Measurements from ENCODE around the gene RAB13.
"Not testable (repeated sequence)": the region's sequence is repeated elsewhere in the genome, so short reads cannot be mapped to it uniquely, and the experiment has no call there.

Gene RAB13

DNA sequence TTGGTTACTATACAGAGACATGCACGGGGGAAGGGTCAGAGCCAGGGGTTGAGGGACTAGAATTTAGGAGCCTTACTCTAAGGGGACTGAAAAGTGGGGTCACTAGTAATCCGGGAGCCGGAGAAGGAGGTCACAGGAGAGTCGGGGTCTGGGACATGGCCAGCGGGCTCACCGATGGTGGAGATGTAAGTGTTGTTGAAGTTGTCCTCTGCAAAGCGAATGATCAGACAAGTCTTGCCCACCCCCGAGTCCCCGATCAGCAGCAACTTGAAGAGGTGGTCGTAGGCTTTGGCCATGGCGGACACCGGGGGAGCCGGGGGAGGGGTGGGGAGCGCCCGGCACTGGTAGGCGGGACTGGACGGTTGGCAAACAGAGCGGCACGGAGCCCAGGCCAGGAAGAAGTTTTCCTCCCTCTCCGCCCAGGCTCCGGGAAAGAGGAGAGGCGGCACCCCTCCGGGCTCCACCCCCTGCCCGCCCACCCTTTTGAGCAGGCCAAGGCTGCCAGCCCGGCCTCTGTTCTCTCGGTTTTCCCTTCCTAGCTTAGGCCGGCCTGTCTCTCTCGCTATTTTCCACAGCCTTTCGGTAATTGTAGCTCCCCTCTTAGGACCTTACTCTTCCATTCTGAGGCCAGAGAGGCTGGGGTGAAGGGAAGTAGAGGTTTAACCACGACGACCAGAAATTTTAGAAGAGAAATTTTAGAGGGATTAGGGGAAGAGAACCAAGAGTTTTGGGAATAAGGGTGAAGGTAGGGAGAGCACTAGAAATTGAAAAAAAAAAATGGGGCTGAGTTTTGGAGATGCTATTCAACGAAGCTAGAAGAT, at the start of gene RAB13:
TSS of gene RAB13 (minus strand) at position 399 of the 821 bp plus-strand sequence. CDS start at position 296, 103 bp downstream.
- DNase-seq (ENCODE audit: low read depth in 2 of 2), result no peak

DNA sequence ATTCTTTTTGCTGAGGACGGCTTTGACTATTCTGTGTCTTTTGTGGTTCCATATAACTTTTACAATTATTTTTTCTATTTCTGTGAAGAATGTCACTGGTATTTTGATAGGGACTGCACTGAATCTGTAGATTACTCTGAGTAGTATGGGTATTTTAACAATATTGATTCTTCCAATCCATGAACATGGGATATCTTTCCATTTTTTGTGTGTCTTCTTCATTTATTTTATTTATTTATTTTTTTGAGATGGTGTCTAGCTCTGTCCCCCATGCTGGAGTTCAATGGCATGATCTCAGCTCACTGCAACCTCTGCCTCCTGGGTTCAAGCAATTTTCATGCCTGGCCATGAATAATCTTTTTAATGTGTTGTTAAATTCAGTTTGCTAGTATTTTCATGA, 47.6 kb upstream of the RAB13 start:
- DNase-seq (ENCODE audit: low read depth in 2 of 2), result not testable (repeated sequence)

DNA sequence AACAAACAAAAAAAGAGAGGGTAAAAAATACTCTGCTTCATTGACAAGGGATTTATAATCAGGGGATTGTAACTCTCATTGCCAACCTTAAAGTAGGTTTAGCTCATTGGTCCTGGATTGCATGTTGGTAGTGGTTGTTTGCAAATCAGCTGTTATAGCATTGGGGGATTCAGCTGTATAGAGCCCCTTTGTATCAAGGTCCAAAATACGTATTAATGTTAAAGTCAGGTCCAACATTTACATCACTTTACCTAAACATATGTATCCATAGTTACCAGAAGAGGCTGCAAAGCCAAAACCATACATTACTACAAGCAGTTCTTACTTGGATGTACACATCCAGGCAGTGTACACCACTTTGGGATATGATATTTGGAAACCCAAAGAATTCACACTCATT, 33.8 kb upstream of the RAB13 start:
- DNase-seq (ENCODE audit: low read depth in 2 of 2), result no peak

DNA sequence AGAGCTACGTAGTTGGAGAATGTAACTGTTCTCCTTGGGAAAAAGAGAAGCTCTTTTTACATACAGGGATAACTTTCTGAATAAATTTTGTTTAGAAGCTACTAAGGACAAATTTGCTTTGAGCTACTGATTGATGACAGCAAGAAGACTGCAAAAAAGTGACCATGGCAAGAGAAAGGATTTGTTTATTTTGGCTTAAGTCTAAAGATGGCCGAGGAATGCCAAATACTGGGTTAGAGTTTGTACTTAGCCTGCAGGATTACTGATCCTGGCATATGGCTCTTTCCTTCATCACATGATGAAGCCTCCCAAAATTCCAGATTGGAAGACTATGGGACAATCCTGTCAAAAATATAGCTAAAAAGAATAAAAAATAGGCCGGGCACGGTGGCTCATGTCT, 33.1 kb upstream of the RAB13 start:
- no peak for DNase-seq (ENCODE audit: low read depth in 2 of 2)

DNA sequence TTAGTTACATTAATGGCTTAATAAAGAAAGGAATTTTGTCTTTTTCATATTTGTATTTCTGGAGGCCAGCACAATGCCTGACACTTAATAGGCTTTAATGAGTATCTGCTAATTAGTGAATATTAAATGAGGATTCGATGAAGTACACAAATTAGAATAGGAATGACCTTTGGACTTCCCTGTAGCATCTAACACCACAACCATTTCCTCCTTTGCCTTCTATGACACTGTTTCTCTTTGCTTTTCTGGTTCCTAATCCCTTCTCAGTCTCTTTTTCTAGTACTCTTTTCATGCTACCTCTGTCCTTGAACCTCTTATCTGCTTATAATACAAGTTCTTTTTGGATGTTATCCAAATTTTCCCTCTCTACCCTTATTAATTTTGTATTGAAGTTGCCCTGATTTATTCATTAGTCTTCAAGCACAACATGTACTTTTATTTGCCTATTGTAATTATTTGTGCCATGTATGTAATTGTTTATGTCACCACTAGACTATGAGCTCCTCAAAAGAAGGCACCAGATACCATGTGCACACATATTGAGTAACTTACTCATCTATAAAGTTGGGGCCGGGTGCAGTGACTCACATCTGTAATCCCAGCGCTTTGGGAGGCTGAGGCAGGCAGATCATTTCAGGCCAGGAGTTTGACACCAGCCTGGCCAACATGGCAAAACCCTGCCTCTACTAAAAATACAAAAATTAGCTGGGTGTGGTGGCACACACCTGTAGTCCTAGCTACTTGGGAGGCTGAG, 28.2 kb upstream of the RAB13 start:
- no peak for DNase-seq (ENCODE audit: low read depth in 2 of 2)

DNA sequence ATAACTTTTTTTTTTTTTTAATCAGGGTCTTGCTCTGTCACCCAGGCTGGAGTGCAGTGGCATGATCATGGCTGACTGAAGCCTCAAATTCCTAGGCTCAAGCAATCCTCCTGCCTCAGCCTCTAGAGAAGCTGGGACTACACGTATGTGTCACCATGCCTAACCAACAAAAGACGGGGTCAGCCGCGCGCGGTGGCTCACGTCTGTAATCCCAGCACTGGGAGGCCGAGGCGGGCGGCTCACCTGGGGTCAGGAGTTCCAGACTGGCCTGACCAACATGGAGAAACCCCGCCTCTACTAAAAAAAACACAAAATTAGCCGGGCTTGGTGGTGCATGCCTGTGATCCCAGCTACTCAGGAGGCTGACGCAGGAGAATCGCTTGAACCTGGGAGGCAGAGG, 26.4 kb upstream of the RAB13 start:
- DNase-seq (ENCODE audit: low read depth in 2 of 2), result not testable (repeated sequence)

DNA sequence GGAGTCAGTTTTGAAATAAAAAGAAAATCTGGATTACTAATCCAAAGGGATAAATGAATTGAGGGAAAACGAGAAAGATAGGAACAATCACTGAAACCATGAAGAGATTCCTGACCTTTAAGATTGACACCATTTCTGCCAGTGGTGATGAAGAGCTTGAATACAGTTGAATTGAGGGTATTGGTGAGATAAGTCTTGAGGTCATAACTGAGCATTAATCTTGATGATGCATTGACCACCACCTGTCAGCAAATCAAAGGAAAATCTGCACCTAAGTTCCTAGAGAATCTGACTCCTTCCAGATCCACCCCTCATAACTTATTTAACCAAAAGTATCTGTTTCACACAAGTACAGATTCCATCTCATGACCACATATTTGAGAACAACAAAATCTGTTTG, 26.0 kb upstream of the RAB13 start:
- no peak for DNase-seq (ENCODE audit: low read depth in 2 of 2)

DNA sequence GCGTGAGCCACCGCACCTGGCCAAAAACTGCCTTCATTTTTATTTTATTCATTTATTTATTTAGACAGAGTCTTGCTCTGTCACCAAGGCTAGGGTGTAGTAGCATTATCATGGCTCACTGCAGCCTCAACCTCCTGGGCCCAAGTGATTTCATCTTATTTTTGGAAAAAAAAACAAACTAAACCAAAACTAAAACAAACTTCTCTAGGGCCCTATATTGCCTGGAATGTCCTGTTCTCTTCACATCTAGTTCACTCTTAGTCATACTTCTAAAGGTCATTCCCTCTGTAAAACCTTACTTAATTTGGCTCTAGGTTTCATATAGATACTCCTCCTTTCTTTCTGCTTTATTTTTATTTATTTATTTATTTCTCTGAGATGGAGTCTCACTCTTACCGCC, 20.0 kb upstream of the RAB13 start:
- DNase-seq (ENCODE audit: low read depth in 2 of 2), result no peak

DNA sequence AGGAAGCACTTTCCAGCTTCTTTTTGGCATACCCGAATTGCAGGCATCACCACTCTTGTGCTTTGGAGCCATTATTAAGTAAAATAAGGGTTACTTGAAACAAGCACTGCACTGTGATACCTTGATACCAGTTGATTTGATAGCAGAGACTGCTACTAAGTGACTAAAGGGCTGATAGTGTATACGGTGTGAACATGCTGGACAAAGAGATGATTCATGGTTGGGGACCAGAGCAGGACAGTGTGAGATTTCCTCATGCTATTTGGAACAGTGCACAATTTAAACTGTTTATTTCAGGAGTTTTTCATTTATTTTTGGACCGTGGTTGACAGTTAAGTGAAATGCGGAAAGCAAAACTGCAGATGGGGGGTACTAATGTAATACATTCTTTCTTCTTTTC, 14.3 kb upstream of the RAB13 start:
- DNase-seq (ENCODE audit: low read depth in 2 of 2), result no peak

DNA sequence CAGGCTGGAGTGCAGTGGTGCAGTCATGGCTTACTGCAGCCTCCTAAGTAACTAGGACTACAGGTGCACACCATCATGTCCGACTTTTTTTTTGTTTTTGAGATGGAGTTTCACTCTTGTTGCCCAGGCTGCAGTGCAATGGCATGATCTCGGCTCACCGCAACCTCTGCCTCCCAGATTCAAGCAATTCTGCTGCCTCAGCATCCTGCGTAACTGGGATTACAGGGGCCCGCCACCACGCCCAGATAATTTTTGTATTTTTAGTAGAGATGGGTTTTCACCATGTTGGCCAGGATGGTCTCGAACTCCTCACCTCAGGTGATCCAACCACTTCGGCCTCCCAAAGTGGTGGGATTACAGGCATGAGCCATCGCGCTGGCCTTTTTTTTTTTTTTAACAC, 10.7 kb upstream of the RAB13 start:
- not testable (repeated sequence) for DNase-seq (ENCODE audit: low read depth in 2 of 2)

DNA sequence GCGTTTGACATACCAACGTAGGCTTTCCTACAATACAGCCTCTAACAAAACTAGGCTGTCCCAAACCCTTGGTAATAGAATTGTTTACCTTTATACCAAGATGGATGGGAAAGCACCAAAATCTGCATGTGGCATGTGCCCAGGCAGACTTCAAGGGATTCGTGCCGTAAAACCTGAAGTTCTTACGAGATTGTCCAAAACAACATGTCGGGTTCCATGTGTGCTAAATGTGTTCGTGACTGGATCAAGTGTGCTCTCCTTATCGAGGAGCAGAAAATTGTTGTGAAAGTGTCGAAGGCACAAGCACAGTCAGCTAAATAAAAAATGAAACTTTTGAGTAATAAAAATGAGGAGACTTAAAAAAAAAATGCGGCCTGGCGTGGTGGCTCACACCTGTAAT, 9.5 kb upstream of the RAB13 start:
- DNase-seq (ENCODE audit: low read depth in 2 of 2), result no peak

DNA sequence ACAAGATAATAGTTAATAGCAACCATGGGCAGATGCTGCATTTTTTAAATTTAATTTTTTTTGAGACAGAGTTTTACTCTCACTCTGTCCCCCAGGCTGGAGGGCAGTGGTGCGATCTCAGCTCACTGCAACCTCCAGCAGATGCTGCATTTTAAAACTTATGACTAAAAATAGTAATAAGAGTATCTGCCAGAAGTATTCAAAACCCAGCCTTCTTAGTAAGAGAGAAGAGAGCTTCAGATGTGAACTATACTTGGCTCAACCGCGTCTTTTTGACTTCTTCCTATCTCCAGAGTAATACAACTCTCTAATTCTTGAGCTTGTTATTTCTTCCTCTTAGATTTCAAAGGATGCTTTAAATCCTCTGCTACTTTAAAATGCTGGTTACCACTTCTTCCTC, 9.1 kb upstream of the RAB13 start:
- no peak for DNase-seq (ENCODE audit: low read depth in 2 of 2)

DNA sequence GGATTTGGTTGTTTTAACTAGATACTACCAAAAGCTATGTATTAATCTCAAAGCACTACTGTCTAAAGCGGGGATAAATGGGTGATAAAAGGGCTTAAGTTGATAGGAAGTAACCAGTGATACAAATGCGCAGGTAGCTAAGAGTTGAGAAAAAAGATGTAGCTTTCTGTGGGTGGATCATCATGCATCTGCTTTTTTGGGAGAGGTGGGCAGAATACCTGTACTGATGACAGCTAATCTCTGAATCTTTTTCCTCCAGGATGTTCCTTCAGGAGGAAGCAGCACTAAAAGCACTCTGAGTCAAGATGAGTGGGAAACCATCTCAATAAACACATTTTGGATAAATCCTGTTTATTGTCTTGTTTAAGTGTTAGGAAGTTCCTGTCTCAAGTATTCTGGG, 5.7 kb upstream of the RAB13 start:
- DNase-seq (ENCODE audit: low read depth in 2 of 2), result no peak

DNA sequence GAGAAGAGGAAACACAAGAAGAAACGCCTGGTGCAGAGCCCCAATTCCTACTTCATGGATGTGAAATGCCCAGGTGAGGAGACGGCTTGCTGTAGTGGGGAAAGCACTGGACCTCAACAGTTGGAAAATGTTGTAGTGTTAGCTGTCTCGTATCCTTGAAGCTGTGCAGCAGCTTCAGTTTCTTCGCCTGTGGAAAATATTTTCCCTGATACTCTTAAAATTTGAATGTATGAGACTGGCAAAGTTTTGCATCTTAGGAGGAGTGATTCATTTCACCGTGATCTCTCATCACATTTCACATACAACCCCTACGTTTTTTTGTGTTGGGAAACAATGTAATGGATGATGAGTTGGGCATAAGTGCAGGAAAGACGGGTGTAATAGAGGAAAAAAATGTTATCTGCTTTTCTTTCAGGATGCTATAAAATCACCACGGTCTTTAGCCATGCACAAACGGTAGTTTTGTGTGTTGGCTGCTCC, 5.1 kb upstream of the RAB13 start:
- DNase-seq (ENCODE audit: low read depth in 2 of 2), result no peak

DNA sequence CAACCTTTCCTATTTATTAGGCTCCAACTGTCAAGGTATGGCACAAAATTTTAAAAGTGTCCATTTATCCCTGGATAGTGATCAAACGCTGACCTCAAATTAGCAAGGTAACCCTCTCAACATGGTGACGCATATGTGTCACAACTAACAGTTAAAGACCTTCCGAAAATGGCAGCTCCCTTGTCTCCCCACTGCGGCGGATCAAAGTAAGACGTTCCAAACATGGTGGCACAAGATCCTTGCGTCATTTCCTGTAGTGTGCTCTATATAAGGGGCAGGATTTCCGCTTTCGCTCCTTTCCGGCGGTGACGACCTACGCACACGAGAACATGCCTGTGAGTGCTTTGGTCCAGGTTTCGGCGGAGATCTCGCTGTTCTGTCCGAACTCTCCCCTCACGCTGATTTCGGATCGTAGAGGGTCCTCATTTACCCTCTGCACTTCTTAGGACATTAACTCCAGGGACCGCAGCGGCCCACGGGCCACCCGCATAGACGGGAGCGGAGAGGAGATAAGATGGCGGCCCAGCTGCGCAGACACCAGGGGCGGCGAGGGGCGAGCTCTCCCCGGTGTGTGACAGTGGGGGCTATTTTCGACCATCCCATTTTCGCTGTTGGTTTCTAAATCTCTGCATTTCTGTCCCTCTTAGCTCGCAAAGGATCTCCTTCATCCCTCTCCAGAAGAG, 4.5 kb upstream of the RAB13 start, which contains the start of gene RPS27:
TSS of gene RPS27 (plus strand) at position 295 of the 683 bp plus-strand sequence. CDS start at position 330, 35 bp downstream.
- DNase-seq (ENCODE audit: low read depth in 2 of 2), result peak; percentile 57 to 86

DNA sequence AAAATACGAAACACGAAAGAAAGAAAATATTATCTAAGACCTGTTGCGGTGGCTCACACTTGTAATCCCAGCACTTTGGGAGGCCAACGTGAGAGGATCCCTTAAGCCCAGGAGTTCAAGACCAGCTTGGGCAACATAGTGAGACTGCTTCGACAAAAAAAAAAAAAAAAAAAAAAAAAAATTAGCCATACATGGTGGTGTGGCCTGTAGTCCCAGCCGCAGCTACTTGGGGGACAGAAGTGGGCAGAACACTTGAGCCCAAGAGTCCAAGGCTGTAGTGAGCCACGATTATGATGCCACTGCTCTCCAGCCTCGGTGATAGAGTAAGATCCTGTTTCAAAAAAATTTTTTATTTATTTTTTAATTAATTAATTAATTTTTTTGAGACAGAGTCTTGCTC, 1.5 kb upstream of the RAB13 start:
- no peak for DNase-seq (ENCODE audit: low read depth in 2 of 2)

DNA sequence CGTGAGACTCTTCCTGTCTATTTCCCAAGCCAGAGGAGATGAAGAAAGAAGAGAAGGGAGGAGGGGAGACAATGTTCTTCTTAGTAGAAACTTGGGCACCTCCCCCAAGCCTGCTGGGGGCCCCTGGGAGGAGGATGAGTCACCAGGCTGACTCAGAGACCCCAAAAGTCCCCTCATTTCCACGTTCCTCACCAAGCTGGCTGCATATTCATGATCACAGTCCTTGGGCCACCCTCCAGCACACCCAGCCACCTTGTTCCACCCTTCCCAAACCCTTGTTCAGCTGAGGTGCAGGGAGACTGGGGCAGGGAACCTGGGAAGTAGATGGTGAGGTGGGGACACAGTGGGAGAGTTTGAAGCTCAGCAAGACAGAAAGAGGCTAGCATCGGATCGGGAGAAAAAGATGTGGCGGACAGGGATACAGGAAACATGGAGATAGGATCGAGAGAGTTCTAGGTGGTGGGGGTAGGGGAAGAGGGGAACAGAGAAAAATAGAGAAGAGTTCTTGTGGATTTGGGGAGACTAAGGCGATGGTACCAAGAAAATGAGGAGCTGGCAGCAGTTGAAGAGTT, 712 bp downstream of the RAB13 start:
- DNase-seq (ENCODE audit: low read depth in 2 of 2), result peak in 1 of 2 donors; percentile 42

DNA sequence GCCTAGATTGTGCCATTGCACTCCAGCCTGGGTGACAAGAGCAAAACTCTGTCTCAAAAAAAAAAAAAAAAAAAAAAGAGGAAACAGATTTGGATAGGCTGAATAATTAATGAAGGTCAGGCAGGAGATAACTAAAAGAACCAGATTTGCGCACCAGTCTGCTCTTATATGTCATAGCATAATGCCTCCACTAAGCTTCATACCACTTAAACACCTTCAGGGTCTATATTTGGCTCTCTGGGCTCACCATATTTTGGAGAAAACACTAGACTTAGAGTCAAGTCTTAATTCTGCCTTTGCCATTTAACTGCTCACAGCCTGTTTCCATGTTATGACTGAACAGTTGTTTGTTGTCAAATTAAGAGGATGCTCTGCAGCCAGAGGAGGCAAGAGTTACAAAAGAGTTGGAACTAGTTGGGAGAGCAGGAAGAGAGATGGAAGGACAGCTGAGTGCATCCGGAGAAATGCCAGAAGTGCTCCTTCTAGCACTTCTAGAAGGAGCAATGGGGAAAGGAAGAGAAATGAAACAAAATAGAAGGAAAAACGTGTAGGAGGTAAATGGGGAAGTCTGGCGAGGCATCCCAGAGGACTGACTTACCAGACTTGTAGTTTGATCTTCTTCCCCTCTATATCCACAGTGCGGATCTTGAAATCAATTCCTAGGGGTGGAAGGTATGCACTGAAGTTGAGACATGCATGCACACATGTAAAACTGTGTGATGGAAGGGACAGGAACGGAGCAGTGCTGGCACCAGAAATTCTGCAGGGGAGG, 1.8 kb downstream of the RAB13 start:
- DNase-seq (ENCODE audit: low read depth in 2 of 2), result no peak

DNA sequence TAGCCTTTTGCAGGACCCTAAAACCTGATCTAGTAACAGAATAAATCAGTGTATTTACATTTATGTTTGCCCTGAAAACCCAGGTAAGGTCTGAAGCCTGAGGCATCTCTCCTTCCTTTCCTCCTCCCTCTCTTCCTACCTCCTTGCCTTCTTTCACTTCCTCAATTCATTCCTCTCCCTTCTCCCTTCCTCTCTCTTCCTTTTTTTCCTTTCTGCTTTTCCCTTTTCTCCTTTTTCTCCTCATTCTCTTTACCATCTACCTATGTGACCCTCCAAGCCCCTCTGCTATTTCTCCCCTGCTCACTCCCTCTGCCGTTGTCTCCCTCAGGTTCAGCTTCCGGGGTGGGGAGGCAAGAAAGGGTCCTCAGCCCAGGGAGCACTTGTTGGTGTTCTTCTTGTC, 4.4 kb downstream of the RAB13 start:
- not testable (repeated sequence) for DNase-seq (ENCODE audit: low read depth in 2 of 2)

DNA sequence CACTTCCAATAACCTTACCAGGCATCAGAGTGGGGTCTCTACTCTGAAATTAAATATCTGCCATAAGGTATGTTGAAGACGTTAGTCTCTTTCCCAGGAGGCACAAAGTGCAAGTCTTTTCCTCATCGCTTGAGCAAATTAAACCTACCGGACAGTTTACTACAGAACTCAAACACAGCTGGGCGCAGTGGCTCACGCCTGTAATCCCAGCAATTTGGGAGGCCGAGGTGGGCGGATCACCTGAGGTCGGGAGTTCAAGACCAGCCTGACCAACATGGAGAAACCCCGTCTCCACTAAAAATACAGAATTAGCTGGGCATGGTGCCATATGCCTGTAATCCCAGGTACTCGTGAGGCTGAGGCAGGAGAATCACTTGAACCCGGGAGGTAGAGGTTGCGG, 7.0 kb downstream of the RAB13 start:
- DNase-seq (ENCODE audit: low read depth in 2 of 2), result not testable (repeated sequence)

DNA sequence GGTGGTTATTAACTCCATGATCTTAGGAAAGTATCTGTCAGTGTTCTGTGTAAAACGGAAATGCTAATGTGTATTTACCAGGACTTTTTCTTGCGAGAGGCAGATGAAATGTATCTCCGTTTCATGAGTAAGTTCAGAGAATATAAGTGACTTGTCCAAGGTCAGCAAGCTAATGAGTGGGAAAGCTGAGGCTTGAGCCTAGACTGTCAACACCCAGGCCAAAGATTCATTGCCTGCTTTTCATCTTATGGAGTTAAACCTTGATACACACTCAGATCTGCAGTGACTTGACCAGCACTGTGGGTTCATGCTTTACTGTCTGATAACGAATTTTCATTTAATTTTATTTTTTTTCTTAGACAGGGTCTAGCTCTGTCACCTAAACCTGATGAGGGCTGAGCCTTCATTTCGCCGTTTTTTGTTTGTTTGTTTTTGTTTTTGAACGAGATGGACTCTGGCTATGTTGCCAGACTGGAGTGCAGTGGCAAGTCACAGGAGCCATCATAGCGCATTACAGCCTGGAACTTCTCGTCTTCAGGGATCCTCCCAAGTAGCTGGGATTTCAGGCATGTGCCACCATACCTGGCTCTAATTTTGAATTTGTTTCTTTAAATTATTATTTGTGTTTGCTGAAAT, 7.7 kb downstream of the RAB13 start:
- DNase-seq (ENCODE audit: low read depth in 2 of 2), result no peak

Data from stimulated activated CD4-positive, alpha-beta T cell treated with anti-CD3 and anti-CD28 coated beads, Interleukin-1b, Interleukin-23, amount 100 ng/mL, for 4 hours (primary cell).